ENCODE results near the gene MRTFA.
"Not testable (repeated sequence)": the region's sequence is repeated elsewhere in the genome, so short reads cannot be mapped to it uniquely, and the experiment has no call there.

Gene MRTFA

GRCh38 chr22:40521046-40521445, 115.5 kb downstream of the MRTFA start:
- no peak for DNase-seq (ENCODE audit: low read depth)

- no peak for DNase-seq (ENCODE audit: low read depth)
These were observed 116.0 kb downstream of the MRTFA start for GRCh38 chr22:40520562-40520961.

GRCh38 chr22:40519948-40520331, 116.6 kb downstream of the MRTFA start:
- no peak for DNase-seq (ENCODE audit: low read depth)

GRCh38 chr22:40519284-40519947, 117.1 kb downstream of the MRTFA start:
- no peak for DNase-seq (ENCODE audit: low read depth)

DNA sequence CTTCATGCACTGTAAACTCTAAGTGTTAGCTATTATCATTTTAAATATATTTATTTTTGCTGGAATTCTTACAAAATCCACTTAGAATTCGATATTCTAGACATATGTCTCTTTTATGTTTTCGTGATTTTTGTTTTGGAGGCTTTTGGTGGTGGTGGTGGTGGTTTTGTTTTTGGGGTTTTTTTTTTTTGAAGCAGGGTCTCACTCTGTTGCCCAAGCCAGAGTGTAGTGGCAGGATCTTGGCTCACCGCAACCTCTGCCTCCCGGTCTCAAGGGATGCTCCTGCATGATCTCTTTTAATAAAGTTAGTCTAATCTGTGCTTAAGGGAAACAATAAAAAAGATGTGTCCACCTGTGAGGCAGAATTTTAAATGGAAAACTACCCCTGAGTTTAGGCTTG, 117.7 kb downstream of the MRTFA start:
- no peak for DNase-seq (ENCODE audit: low read depth)

DNA sequence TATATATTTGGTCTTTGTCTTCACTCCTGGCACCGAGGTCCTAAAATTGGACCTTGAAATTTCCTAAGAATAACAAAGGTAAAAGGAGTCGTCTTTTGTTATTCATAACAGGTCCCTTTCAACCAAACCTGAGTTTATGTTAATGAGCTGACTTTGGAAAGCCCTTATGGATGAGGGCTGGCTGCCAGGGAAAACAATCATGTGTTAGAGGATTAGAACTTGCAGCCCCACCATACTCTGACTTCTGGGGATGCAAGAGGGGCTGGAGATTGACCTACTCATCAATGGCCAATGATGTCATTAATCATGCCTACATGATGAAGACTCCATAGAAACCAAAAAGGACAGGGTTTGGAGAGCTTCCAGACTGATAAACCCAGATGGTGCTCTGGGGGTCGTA, 118.9 kb downstream of the MRTFA start:
- no peak for DNase-seq (ENCODE audit: low read depth)

DNA sequence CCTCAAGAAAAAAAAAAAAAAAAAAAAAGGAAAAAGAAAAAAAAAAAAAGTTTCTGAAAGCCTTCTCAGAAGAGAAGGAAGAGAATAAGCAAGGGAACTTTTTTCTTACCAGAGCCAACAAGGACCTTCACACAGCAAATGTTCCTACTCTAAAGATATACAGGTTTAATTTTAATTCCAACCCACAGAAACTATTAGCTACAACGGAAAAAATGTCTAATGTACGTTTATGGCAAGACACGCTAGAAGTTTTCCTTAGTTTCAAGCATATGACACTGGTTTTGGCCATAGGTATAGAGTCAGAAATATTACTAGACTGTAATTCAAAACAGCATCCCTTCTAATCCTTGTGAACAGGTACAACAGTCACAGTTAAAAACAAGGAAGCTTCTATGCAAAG, 120.1 kb downstream of the MRTFA start:
- DNase-seq (ENCODE audit: low read depth) = no peak

GRCh38 chr22:40512426-40513136, 123.9 kb downstream of the MRTFA start:
- DNase-seq (ENCODE audit: low read depth) = no peak

DNA sequence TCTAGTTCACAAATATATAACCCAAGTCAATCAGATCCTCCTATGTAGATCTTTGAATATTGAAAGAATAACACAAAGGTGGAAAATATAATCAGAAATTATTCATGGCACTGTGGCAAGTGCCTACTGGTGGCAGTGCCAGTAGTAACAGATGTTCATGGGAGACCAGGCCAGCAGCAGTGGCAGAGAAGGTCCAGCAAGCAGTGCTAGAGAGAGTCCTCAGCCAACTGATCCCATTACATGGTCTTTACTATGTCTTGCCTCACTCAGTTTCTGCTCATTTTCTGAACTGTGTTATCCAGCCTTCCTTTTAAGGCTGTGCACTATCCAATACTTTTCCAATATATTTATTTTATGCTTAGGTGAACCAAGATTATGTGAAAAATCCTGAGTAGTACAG, 124.9 kb downstream of the MRTFA start:
- no peak for DNase-seq (ENCODE audit: low read depth)

GRCh38 chr22:40510631-40511364, 125.7 kb downstream of the MRTFA start:
- no peak for DNase-seq (ENCODE audit: low read depth)

GRCh38 chr22:40509401-40510134, 127.0 kb downstream of the MRTFA start:
- DNase-seq (ENCODE audit: low read depth) = no peak

DNA sequence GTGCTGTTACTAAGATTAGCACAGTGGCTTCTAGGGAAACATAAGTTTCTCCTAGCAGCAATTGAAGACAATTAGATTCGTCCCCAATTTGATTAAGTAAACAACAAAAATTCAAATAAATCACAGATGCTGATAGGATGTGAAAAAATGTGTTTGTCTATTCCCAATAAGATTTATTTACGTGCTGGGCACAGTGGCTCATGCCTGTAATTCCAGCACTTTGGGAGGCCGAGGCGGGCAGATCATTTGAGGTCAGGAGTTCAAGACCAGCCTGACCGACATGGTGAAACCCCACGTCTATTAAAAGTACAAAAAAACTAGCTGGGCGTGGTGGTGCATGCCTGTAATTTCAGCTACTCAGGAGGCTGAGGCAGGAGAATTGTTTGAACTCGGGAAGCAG, 128.5 kb downstream of the MRTFA start:
- DNase-seq (ENCODE audit: low read depth) = not testable (repeated sequence)

DNA sequence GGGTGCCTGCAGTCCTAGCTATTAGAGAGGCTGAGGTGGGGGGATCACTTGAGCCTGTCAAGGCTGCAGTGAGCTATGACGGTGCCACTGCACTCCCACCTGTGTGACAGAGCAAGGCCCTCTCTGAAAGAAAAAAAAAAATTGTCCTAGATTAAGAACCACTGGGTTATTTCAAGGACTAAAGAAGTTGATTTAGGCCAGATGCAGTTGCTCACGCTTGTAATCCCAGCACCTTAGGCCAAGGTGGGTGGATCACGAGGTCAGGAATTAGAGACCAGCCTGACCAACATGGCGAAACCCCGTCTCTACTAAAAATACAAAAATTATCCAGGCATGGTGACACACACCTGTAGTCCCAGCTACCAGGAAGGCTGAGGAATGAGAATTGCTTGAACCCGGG, 129.0 kb downstream of the MRTFA start:
- no peak for DNase-seq (ENCODE audit: low read depth)

GRCh38 chr22:40506762-40507161, 129.8 kb downstream of the MRTFA start:
- DNase-seq (ENCODE audit: low read depth) = no peak

GRCh38 chr22:40504285-40505249, 132.0 kb downstream of the MRTFA start:
- DNase-seq (ENCODE audit: low read depth) = no peak

- DNase-seq (ENCODE audit: low read depth) = no peak
These were observed 133.6 kb downstream of the MRTFA start for GRCh38 chr22:40502919-40503318.

DNA sequence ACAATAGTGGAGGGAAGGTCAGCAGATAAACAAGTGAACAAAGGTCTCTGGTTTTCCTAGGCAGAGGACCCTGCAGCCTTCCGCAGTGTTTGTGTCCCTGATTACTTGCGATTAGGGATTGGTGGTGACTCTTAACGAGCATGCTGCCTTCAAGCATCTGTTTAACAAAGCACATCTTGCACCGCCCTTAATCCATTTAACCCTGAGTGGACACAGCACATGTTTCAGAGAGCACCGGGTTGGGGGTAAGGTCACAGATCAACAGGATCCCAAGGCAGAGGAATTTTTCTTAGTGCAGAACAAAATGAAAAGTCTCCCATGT, 136.1 kb downstream of the MRTFA start:
- not testable (repeated sequence) for DNase-seq (ENCODE audit: low read depth)

DNA sequence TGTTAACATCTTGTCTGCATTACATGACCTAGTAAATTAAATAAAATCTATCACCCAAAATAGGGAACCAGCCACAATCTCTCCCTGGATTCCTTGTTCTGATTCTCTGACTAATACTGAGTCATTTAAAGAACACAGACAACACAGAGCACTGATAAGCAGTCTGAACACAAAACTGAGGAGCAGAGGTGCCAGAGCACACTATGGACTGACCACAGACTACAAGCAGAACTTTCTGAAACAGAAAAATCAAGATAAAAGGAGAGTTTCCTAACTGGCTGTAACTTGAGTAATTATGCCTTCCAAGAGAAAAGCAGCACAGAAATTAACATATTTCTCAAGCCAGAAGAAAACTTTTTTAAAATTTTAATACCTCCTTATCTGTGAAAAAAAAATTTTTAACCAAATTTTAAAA, 137.3 kb downstream of the MRTFA start:
- DNase-seq (ENCODE audit: low read depth) = no peak

- DNase-seq (ENCODE audit: low read depth) = no peak
These were observed 137.9 kb downstream of the MRTFA start for GRCh38 chr22:40498420-40499208.

DNA sequence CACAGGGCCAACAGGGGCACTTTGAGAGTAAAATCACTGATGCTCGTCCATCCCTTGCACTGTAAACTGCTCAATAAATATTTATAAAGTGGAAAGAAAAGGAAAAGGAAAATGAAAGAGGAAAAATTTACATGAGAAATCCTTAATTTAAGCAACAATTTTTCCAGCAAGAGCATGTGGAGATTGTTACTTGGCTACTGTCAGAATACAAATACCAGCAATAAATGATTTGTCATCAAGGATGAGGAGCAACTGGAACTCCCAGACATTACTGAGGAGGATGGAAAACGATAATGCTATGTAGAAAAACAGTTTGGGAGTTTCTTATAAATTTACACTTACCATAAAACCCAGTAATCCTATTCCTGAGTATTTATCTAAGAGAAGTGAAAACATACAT, 143.1 kb downstream of the MRTFA start:
- DNase-seq (ENCODE audit: low read depth) = no peak

All from stimulated activated CD8-positive, alpha-beta memory T cell treated with anti-CD3 and anti-CD28 coated beads, Interleukin-15, amount 100 ng/mL, for 24 hours (primary cell).